Neural progenitor cell (in vitro differentiated cells): ENCODE measurements around the gene NPC2. TPM values are rescaled to one million over a fixed set of nuclear protein-coding genes. Genes with fewer than 3 reads are reported as not detected.

ENCODE experiments used
- DNase-seq: peaks from one replicate; pipeline ENCODE4 v3.0.0-alpha.2; 2016; ENCODE audit warnings: low spot score
- H2AFZ ChIP-seq: fragments of 200-600 bp; sonication (generic); replicated peaks from 2 replicates; pipeline ENCODE4 v1.6.1; 2016; ENCODE audit warnings: antibody characterized with exemption
- H3F3A ChIP-seq: fragments of 200-600 bp; sonication (generic); 2 replicates; pipeline ENCODE4 v1.6.1; 2016; ENCODE audit warnings: antibody characterized with exemption, low read depth
- H3K27ac ChIP-seq: fragments of 200-600 bp; sonication (generic); 2 replicates; pipeline ENCODE4 v1.5.1; 2016; ENCODE audit warnings: mild to moderate bottlenecking
- H3K27me3 ChIP-seq: fragments of 200-600 bp; sonication (generic); 2 replicates; pipeline ENCODE4 v1.6.1; 2016; ENCODE audit warnings: mild to moderate bottlenecking, moderate library complexity
- H3K36me3 ChIP-seq: fragments of 200-600 bp; sonication (generic); 2 replicates; pipeline ENCODE4 v1.5.1; 2016
- H3K4me1 ChIP-seq: fragments of 200-600 bp; sonication (generic); 2 replicates; pipeline ENCODE4 v1.6.1; 2016; ENCODE audit warnings: mixed run types
- H3K4me2 ChIP-seq: fragments of 200-600 bp; sonication (generic); 2 replicates; pipeline ENCODE4 v1.6.1; 2016
- H3K4me3 ChIP-seq: fragments of 200-600 bp; sonication (generic); 2 replicates; pipeline ENCODE4 v1.5.1; 2016
- H3K79me2 ChIP-seq: fragments of 200-600 bp; sonication (generic); 2 replicates; pipeline ENCODE4 v1.6.1; 2016; ENCODE audit warnings: low read depth
- H3K9ac ChIP-seq: fragments of 200-600 bp; sonication (generic); 2 replicates; pipeline ENCODE4 v1.6.1; 2016
- H3K9me3 ChIP-seq: fragments of 200-600 bp; sonication (generic); 2 replicates; pipeline ENCODE4 v1.5.1; 2016; ENCODE audit warnings: low read depth
- H4K20me1 ChIP-seq: fragments of 200-600 bp; sonication (generic); 2 replicates; pipeline ENCODE4 v1.6.1; 2016; ENCODE audit warnings: low read depth
- H3K27ac Mint-ChIP-seq: 3 replicates; pipeline ENCODE4 v1.8.0; 2021; ENCODE audit warnings: mixed read lengths
- H3K27me3 Mint-ChIP-seq: 2 replicates; pipeline ENCODE4 v1.8.0; 2022; ENCODE audit warnings: low read depth, mild to moderate bottlenecking, inconsistent platforms, moderate library complexity, mixed read lengths; ENCODE audit not compliant: insufficient read depth
- H3K36me3 Mint-ChIP-seq: 3 replicates; pipeline ENCODE4 v1.8.0; 2021; ENCODE audit warnings: mixed read lengths
- H3K4me1 Mint-ChIP-seq: 3 replicates; pipeline ENCODE4 v1.8.0; 2021; ENCODE audit warnings: mixed read lengths
- H3K4me3 Mint-ChIP-seq: 3 replicates; pipeline ENCODE4 v1.8.0; 2021; ENCODE audit warnings: mild to moderate bottlenecking, moderate library complexity, mixed read lengths
- H3K9me3 Mint-ChIP-seq: 3 replicates; pipeline ENCODE4 v1.8.0; 2020; ENCODE audit warnings: mixed read lengths
- EZH2 ChIP-seq: fragments of 200-600 bp; sonication (generic); IDR thresholded peaks from 2 replicates; pipeline ENCODE4 v1.6.1; 2017; ENCODE audit warnings: antibody characterized with exemption, mild to moderate bottlenecking, moderate library complexity
- EZH2phosphoT487 ChIP-seq: fragments of 200-600 bp; sonication (generic); IDR thresholded peaks from 2 replicates; pipeline ENCODE4 v1.6.1; 2017; ENCODE audit warnings: antibody characterized with exemption
- total RNA-seq: library from RNA; depleted of rRNA; stranded (reverse); fragments of >200 nt; gene quantifications from 2 replicates; pipeline ENCODE4 v1.2.3, GENCODE V29; 2015; ENCODE audit warnings: low replicate concordance
- TF ChIP-seq, protein P1 (sequence below): fragments of 200-600 bp; sonication (generic); IDR thresholded peaks from 2 replicates; pipeline ENCODE4 v1.5.1; 2017; ENCODE audit warnings: antibody characterized with exemption, mild to moderate bottlenecking

Gene NPC2
- total RNA-seq, 1 donor from 2014 or later, result 371 TPM

DNA sequence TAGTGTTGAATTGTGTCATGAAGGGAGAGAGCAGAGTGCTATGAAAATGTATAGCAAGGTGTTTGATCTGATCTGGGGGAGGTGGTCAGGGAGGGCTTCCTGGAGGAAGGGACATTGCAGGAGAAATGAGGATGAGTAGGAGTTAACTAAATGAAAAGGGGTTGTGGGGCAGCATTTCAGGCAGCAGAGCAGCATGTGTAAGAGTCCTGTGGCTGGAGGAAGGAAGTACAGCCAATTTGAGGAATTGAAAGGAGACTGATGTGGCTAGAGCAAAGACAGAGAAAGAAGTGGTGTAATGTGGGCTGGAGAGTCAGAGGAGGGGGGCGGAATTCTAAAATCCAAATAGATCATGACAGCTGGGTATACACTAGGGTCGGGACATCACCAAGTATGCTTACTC is 20.5 kb downstream of the NPC2 start:
- H4K20me1 ChIP-seq, result no peaks in the 10 kb centered on the region
- H3K4me2 ChIP-seq, result no peak overlapping the region
- no peak overlapping the region for H3K4me3 Mint-ChIP-seq
- no peaks in the 10 kb centered on the region for H3K27me3 ChIP-seq
- H3K4me3 ChIP-seq, result no peak overlapping the region
- no peak overlapping the region for H3K27ac ChIP-seq
- TF ChIP-seq EZH2phosphoT487 (no peak), EZH2 (no peak)
- TF ChIP-seq, protein P1, sequence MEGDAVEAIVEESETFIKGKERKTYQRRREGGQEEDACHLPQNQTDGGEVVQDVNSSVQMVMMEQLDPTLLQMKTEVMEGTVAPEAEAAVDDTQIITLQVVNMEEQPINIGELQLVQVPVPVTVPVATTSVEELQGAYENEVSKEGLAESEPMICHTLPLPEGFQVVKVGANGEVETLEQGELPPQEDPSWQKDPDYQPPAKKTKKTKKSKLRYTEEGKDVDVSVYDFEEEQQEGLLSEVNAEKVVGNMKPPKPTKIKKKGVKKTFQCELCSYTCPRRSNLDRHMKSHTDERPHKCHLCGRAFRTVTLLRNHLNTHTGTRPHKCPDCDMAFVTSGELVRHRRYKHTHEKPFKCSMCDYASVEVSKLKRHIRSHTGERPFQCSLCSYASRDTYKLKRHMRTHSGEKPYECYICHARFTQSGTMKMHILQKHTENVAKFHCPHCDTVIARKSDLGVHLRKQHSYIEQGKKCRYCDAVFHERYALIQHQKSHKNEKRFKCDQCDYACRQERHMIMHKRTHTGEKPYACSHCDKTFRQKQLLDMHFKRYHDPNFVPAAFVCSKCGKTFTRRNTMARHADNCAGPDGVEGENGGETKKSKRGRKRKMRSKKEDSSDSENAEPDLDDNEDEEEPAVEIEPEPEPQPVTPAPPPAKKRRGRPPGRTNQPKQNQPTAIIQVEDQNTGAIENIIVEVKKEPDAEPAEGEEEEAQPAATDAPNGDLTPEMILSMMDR, result no peak
- H2AFZ ChIP-seq, result no peak overlapping the region
- no peaks in the 10 kb centered on the region for H3K9me3 Mint-ChIP-seq
- no peaks in the 10 kb centered on the region for H3K27me3 Mint-ChIP-seq
- no peaks in the 10 kb centered on the region for H3K79me2 ChIP-seq
- H3K27ac Mint-ChIP-seq, result no peak overlapping the region
- DNase-seq, result no peak
- peaks cover 2% of the 10 kb centered on the region for H3K36me3 Mint-ChIP-seq
- no peaks in the 10 kb centered on the region for H3K9me3 ChIP-seq
- H3K9ac ChIP-seq, result no peak overlapping the region
- peaks cover 3% of the 10 kb centered on the region for H3F3A ChIP-seq
- H3K36me3 ChIP-seq, result no peaks in the 10 kb centered on the region
- peaks cover 16% of the 10 kb centered on the region for H3K4me1 ChIP-seq
- H3K4me1 Mint-ChIP-seq, result peaks cover 16% of the 10 kb centered on the region

- no peaks in the 10 kb centered on the region for H3K79me2 ChIP-seq
- H3F3A ChIP-seq, result peaks cover 3% of the 10 kb centered on the region
- H3K27ac Mint-ChIP-seq, result no peak overlapping the region
- H3K36me3 Mint-ChIP-seq, result peaks cover 2% of the 10 kb centered on the region
- H3K27me3 Mint-ChIP-seq, result peaks cover 4% of the 10 kb centered on the region
- peaks cover 8% of the 10 kb centered on the region for H3K4me1 ChIP-seq
- no peak overlapping the region for H3K4me3 ChIP-seq
- H3K27ac ChIP-seq, result no peak overlapping the region
- H3K9ac ChIP-seq, result no peak overlapping the region
- no peaks in the 10 kb centered on the region for H3K9me3 Mint-ChIP-seq
- H3K9me3 ChIP-seq, result no peaks in the 10 kb centered on the region
- no peaks in the 10 kb centered on the region for H3K36me3 ChIP-seq
- no peak for DNase-seq
- no peak overlapping the region for H3K4me3 Mint-ChIP-seq
- H2AFZ ChIP-seq, result no peak overlapping the region
- no peaks in the 10 kb centered on the region for H4K20me1 ChIP-seq
- no peak for TF ChIP-seq EZH2
- TF ChIP-seq, protein P1, result no peak
- TF ChIP-seq EZH2phosphoT487, result no peak
- H3K4me1 Mint-ChIP-seq, result no peaks in the 10 kb centered on the region
- no peak overlapping the region for H3K4me2 ChIP-seq
- no peaks in the 10 kb centered on the region for H3K27me3 ChIP-seq
Measured at GRCh38 chr14:74469548-74470518, 23.3 kb downstream of the NPC2 start.

- Mint-ChIP-seq H3K4me1 (no peaks in the 10 kb centered on the region), H3K27me3 (peaks cover 4% of the 10 kb centered on the region), H3K9me3 (no peaks in the 10 kb centered on the region), H3K27ac (no peak overlapping the region), H3K36me3 (peaks cover 1% of the 10 kb centered on the region), H3K4me3 (no peak overlapping the region)
- H3K79me2 ChIP-seq, result no peaks in the 10 kb centered on the region
- DNase-seq, result no peak
- TF ChIP-seq EZH2phosphoT487, result no peak
- no peak for TF ChIP-seq EZH2
- TF ChIP-seq, protein P1, result no peak
- peaks cover 3% of the 10 kb centered on the region for H3F3A ChIP-seq
- no peak overlapping the region for H3K4me3 ChIP-seq
- no peak overlapping the region for H3K27ac ChIP-seq
- H3K4me1 ChIP-seq, result peaks cover 8% of the 10 kb centered on the region
- H4K20me1 ChIP-seq, result no peaks in the 10 kb centered on the region
- H3K9ac ChIP-seq, result no peak overlapping the region
- H3K4me2 ChIP-seq, result no peak overlapping the region
- no peaks in the 10 kb centered on the region for H3K9me3 ChIP-seq
- no peaks in the 10 kb centered on the region for H3K27me3 ChIP-seq
- H2AFZ ChIP-seq, result no peak overlapping the region
- no peaks in the 10 kb centered on the region for H3K36me3 ChIP-seq
Measured at GRCh38 chr14:74468513-74468912, 24.6 kb downstream of the NPC2 start.
